GM23338 (cell line): ENCODE measurements around the gene GRM2. TPM values are rescaled to one million over a fixed set of nuclear protein-coding genes. Genes with fewer than 3 reads are reported as not detected.
A peak's percentile ranks its signal among the peaks of the same experiment; 100 is the strongest.

Experiments used
- ATAC-seq: fragments of 200-7000 bp; cut with Tn5 transposase; 3 replicates; pipeline ENCODE4 v1.9.1; 2020
- DNase-seq: peaks from one replicate; pipeline ENCODE4 v3.0.0-alpha.2; 2015; ENCODE audit warnings: low spot score
- H2AFZ ChIP-seq: fragments of 200-600 bp; sonication (generic); 2 replicates; pipeline ENCODE4 v1.8.0; 2016; ENCODE audit warnings: antibody characterized with exemption, mild to moderate bottlenecking, moderate library complexity
- H3F3A ChIP-seq: fragments of 200-600 bp; sonication (generic); replicated peaks from 2 replicates; pipeline ENCODE4 v1.8.0; 2017; ENCODE audit warnings: antibody characterized with exemption, mixed run types, low read depth
- H3K27ac ChIP-seq: fragments of 200-600 bp; sonication (generic); 2 replicates; pipeline ENCODE4 v1.6.1; 2016; ENCODE audit warnings: low read depth
- H3K27me3 ChIP-seq: fragments of 200-600 bp; sonication (generic); 2 replicates; pipeline ENCODE4 v1.8.0; 2016; ENCODE audit warnings: mild to moderate bottlenecking, mixed run types, moderate library complexity; ENCODE audit not compliant: insufficient read depth
- H3K36me3 ChIP-seq: fragments of 200-600 bp; sonication (generic); 2 replicates; pipeline ENCODE4 v1.8.0; 2016; ENCODE audit warnings: mild to moderate bottlenecking; ENCODE audit not compliant: insufficient read depth
- H3K4me1 ChIP-seq: fragments of 200-600 bp; sonication (generic); 2 replicates; pipeline ENCODE4 v1.8.0; 2016; ENCODE audit warnings: mild to moderate bottlenecking, moderate library complexity; ENCODE audit not compliant: insufficient read depth
- H3K4me2 ChIP-seq: fragments of 200-600 bp; sonication (generic); 2 replicates; pipeline ENCODE4 v1.7.1; 2017; ENCODE audit warnings: mixed run types
- H3K4me3 ChIP-seq: fragments of 200-600 bp; sonication (generic); 2 replicates; pipeline ENCODE4 v1.6.1; 2016; ENCODE audit warnings: mixed run types
- H3K79me2 ChIP-seq: fragments of 200-600 bp; sonication (generic); replicated peaks from 2 replicates; pipeline ENCODE4 v1.8.0; 2017; ENCODE audit warnings: mild to moderate bottlenecking; ENCODE audit not compliant: insufficient read depth
- H3K9me2 ChIP-seq: fragments of 200-600 bp; sonication (generic); 2 replicates; pipeline ENCODE4 v1.8.0; 2017; ENCODE audit not compliant: insufficient read depth
- H4K20me1 ChIP-seq: fragments of 200-600 bp; sonication (generic); replicated peaks from 2 replicates; pipeline ENCODE4 v1.8.0; 2017; ENCODE audit warnings: mild to moderate bottlenecking; ENCODE audit not compliant: insufficient read depth
- H3K27ac Mint-ChIP-seq: 2 replicates; pipeline ENCODE4 v1.8.0; 2020; ENCODE audit warnings: inconsistent platforms, mild to moderate bottlenecking, moderate library complexity, mixed read lengths
- H3K27me3 Mint-ChIP-seq: 3 replicates; pipeline ENCODE4 v1.8.0; 2022; ENCODE audit warnings: low read depth, mild to moderate bottlenecking, moderate library complexity, mixed read lengths, inconsistent platforms; ENCODE audit not compliant: insufficient read depth, poor library complexity
- H3K36me3 Mint-ChIP-seq: 3 replicates; pipeline ENCODE4 v1.8.0; 2021; ENCODE audit warnings: low read depth, mild to moderate bottlenecking, inconsistent platforms, moderate library complexity, mixed read lengths
- H3K4me1 Mint-ChIP-seq: 3 replicates; pipeline ENCODE4 v1.8.0; 2020; ENCODE audit warnings: mild to moderate bottlenecking, inconsistent platforms, mixed read lengths
- H3K4me3 Mint-ChIP-seq: 3 replicates; pipeline ENCODE4 v1.8.0; 2021; ENCODE audit warnings: moderate library complexity, mild to moderate bottlenecking, inconsistent platforms, mixed read lengths
- H3K9me3 Mint-ChIP-seq: 3 replicates; pipeline ENCODE4 v1.8.0; 2020; ENCODE audit warnings: moderate library complexity, mild to moderate bottlenecking, inconsistent platforms, mixed read lengths
- CREB1 ChIP-seq: fragments of 250-450 bp; sonication (Bioruptor Pico); IDR thresholded peaks from 2 replicates; pipeline ENCODE4 v1.5.0; 2020; ENCODE audit warnings: low read depth, mild to moderate bottlenecking, moderate library complexity
- ETS1 ChIP-seq: IDR thresholded peaks from 2 replicates; pipeline ENCODE4 v1.6.1; 2016; ENCODE audit warnings: antibody characterized with exemption
- EZH2 ChIP-seq: fragments of 200-600 bp; sonication (generic); IDR thresholded peaks from one replicate; pipeline ENCODE4 v1.8.0; 2017; ENCODE audit warnings: antibody characterized with exemption, mild to moderate bottlenecking, low read depth; ENCODE audit not compliant: unreplicated experiment
- EZH2phosphoT487 ChIP-seq: fragments of 200-600 bp; sonication (generic); IDR thresholded peaks from one replicate; pipeline ENCODE4 v1.8.1; 2018; ENCODE audit warnings: antibody characterized with exemption; ENCODE audit not compliant: unreplicated experiment
- POLR2AphosphoS5 ChIP-seq: IDR thresholded peaks from 2 replicates; pipeline ENCODE4 v1.6.1; 2016; ENCODE audit warnings: antibody characterized with exemption, low read depth
- polyA plus RNA-seq: library from polyadenylated mRNA; unstranded; fragments of >200 nt; fragmentation: Nextera tagmentation; extraction: Ambion mirVana; gene quantifications from 2 replicates; pipeline ENCODE4 v1.2.1, GENCODE V29; 2016
- total RNA-seq: library from RNA; depleted of rRNA; stranded (reverse); fragments of >200 nt; shearing (Covaris generic); gene quantifications from 2 replicates; pipeline ENCODE4 v1.2.3, GENCODE V29; 2014
- TF ChIP-seq, protein P1 (sequence below): fragments of 250-450 bp; sonication (Bioruptor Pico); IDR thresholded peaks from 2 replicates; pipeline ENCODE4 v1.5.0; 2020; ENCODE audit warnings: mild to moderate bottlenecking, moderate library complexity
- TF ChIP-seq, protein P2 (sequence below): IDR thresholded peaks from one replicate; pipeline ENCODE4 v1.6.1; 2018; ENCODE audit warnings: antibody characterized with exemption; ENCODE audit not compliant: unreplicated experiment

GRM2 gene
- total and polyA plus RNA-seq, 2 experiments from 2014 or later = 2.1 to 5.1 TPM

DNA sequence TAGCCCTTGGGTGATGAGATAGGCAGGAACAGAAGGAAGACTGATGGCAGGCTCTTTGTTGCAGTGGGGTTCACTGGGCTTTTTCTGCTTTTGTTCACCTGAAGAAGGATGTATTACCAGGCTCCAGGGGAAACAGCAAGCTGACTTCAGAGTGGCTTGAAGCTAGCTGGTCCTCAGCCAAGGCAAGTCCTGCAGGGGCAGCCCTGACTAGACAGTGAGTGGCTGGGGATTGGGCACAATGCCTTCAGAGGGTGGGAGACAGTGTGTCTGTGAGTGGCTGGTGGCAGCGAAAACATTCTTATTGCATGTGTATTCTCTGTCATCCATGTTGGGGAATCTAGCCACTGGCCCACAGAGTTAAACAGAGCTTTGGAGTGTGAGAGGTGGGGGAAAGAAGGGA lies 38.1 kb upstream of the GRM2 start:
- no peaks in the 10 kb centered on the region; the same call in 2 of the 3 replicates for H3K9me3 Mint-ChIP-seq
- no peaks in the 10 kb centered on the region for H3K36me3 ChIP-seq
- no peak overlapping the region for H3K27ac ChIP-seq
- H3K4me3 ChIP-seq = no peak overlapping the region
- no peak overlapping the region for H2AFZ ChIP-seq
- no peaks in the 10 kb centered on the region for H4K20me1 ChIP-seq
- H3K36me3 Mint-ChIP-seq = no peaks in the 10 kb centered on the region; the same call in 2 of the 3 replicates
- H3F3A ChIP-seq = peaks cover 13% of the 10 kb centered on the region; the same call in 1 of the 2 replicates
- H3K9me2 ChIP-seq = no peaks in the 10 kb centered on the region
- no peaks in the 10 kb centered on the region for H3K27me3 ChIP-seq
- peaks cover 15% of the 10 kb centered on the region for H3K4me1 ChIP-seq
- H3K79me2 ChIP-seq = no peaks in the 10 kb centered on the region
- ATAC-seq (no peak), DNase-seq (no peak)
- peak overlapping the region; percentile 15; the same call in 1 of the 3 replicates for H3K4me3 Mint-ChIP-seq
- H3K27ac Mint-ChIP-seq = peak overlapping the region; percentile 75
- 0 out of 2 replicates have a peak overlapping the region, but pooled peaks have one; percentile 33 for H3K4me2 ChIP-seq
- H3K27me3 Mint-ChIP-seq = peaks cover 21% of the 10 kb centered on the region
- TF ChIP-seq, protein P1, sequence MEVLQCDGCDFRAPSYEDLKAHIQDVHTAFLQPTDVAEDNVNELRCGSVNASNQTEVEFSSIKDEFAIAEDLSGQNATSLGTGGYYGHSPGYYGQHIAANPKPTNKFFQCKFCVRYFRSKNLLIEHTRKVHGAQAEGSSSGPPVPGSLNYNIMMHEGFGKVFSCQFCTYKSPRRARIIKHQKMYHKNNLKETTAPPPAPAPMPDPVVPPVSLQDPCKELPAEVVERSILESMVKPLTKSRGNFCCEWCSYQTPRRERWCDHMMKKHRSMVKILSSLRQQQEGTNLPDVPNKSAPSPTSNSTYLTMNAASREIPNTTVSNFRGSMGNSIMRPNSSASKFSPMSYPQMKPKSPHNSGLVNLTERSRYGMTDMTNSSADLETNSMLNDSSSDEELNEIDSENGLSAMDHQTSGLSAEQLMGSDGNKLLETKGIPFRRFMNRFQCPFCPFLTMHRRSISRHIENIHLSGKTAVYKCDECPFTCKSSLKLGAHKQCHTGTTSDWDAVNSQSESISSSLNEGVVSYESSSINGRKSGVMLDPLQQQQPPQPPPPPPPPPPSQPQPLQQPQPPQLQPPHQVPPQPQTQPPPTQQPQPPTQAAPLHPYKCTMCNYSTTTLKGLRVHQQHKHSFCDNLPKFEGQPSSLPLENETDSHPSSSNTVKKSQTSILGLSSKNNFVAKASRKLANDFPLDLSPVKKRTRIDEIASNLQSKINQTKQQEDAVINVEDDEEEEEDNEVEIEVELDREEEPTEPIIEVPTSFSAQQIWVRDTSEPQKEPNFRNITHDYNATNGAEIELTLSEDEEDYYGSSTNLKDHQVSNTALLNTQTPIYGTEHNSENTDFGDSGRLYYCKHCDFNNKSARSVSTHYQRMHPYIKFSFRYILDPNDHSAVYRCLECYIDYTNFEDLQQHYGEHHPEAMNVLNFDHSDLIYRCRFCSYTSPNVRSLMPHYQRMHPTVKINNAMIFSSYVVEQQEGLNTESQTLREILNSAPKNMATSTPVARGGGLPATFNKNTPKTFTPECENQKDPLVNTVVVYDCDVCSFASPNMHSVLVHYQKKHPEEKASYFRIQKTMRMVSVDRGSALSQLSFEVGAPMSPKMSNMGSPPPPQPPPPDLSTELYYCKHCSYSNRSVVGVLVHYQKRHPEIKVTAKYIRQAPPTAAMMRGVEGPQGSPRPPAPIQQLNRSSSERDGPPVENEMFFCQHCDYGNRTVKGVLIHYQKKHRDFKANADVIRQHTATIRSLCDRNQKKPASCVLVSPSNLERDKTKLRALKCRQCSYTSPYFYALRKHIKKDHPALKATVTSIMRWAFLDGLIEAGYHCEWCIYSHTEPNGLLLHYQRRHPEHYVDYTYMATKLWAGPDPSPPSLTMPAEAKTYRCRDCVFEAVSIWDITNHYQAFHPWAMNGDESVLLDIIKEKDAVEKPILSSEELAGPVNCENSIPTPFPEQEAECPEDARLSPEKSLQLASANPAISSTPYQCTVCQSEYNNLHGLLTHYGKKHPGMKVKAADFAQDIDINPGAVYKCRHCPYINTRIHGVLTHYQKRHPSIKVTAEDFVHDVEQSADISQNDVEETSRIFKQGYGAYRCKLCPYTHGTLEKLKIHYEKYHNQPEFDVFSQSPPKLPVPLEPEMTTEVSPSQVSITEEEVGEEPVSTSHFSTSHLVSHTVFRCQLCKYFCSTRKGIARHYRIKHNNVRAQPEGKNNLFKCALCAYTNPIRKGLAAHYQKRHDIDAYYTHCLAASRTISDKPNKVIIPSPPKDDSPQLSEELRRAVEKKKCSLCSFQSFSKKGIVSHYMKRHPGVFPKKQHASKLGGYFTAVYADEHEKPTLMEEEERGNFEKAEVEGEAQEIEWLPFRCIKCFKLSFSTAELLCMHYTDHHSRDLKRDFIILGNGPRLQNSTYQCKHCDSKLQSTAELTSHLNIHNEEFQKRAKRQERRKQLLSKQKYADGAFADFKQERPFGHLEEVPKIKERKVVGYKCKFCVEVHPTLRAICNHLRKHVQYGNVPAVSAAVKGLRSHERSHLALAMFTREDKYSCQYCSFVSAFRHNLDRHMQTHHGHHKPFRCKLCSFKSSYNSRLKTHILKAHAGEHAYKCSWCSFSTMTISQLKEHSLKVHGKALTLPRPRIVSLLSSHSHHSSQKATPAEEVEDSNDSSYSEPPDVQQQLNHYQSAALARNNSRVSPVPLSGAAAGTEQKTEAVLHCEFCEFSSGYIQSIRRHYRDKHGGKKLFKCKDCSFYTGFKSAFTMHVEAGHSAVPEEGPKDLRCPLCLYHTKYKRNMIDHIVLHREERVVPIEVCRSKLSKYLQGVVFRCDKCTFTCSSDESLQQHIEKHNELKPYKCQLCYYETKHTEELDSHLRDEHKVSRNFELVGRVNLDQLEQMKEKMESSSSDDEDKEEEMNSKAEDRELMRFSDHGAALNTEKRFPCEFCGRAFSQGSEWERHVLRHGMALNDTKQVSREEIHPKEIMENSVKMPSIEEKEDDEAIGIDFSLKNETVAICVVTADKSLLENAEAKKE = no peak
- no peak for TF ChIP-seq EZH2
- TF ChIP-seq ETS1 = no peak
- no peak for TF ChIP-seq EZH2phosphoT487
- no peak for TF ChIP-seq POLR2AphosphoS5
- TF ChIP-seq CREB1 = no peak
- TF ChIP-seq, protein P2, sequence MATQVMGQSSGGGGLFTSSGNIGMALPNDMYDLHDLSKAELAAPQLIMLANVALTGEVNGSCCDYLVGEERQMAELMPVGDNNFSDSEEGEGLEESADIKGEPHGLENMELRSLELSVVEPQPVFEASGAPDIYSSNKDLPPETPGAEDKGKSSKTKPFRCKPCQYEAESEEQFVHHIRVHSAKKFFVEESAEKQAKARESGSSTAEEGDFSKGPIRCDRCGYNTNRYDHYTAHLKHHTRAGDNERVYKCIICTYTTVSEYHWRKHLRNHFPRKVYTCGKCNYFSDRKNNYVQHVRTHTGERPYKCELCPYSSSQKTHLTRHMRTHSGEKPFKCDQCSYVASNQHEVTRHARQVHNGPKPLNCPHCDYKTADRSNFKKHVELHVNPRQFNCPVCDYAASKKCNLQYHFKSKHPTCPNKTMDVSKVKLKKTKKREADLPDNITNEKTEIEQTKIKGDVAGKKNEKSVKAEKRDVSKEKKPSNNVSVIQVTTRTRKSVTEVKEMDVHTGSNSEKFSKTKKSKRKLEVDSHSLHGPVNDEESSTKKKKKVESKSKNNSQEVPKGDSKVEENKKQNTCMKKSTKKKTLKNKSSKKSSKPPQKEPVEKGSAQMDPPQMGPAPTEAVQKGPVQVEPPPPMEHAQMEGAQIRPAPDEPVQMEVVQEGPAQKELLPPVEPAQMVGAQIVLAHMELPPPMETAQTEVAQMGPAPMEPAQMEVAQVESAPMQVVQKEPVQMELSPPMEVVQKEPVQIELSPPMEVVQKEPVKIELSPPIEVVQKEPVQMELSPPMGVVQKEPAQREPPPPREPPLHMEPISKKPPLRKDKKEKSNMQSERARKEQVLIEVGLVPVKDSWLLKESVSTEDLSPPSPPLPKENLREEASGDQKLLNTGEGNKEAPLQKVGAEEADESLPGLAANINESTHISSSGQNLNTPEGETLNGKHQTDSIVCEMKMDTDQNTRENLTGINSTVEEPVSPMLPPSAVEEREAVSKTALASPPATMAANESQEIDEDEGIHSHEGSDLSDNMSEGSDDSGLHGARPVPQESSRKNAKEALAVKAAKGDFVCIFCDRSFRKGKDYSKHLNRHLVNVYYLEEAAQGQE = no peak
- peaks cover 38% of the 10 kb centered on the region for H3K4me1 Mint-ChIP-seq
